ENCODE data around the gene SPAST.

- TF ChIP-seq POLR2A (IDR thresholded peaks at IDR 0.05; ENCODE audit: low read depth, low read length), result no peak
- TF ChIP-seq POLR2AphosphoS5 (IDR thresholded peaks at IDR 0.05; ENCODE audit: low read depth, low read length), result no peak
- no peak for TF ChIP-seq TAF1 (IDR thresholded peaks at IDR 0.05; ENCODE audit: borderline replicate concordance, low read depth, low read length)
Observed at GRCh38 chr2:32118055-32118454, 54.7 kb downstream of the SPAST start.
